Adipocyte (in vitro differentiated cells): ENCODE data around the gene MS4A8.
"Not testable (repeated sequence)": the region's sequence is repeated elsewhere in the genome, so short reads cannot be mapped to it uniquely, and the experiment has no call there.

Experiments
- DNase-seq: peaks from one replicate; pipeline ENCODE4 v3.0.0-alpha.2; 2015; ENCODE audit warnings: low read depth
- H3K27me3 ChIP-seq: replicated peaks from 2 replicates; pipeline ENCODE4 v1.7.0; 2013; ENCODE audit warnings: mild to moderate bottlenecking, low read length, moderate library complexity; ENCODE audit not compliant: control insufficient read depth, insufficient read depth
- H3K36me3 ChIP-seq: 2 replicates; pipeline ENCODE4 v1.7.0; 2013; ENCODE audit warnings: low read length, mild to moderate bottlenecking, moderate library complexity; ENCODE audit not compliant: control insufficient read depth, insufficient read depth, severe bottlenecking
- H3K4me1 ChIP-seq: 2 replicates; pipeline ENCODE4 v1.7.0; 2013; ENCODE audit warnings: mild to moderate bottlenecking, low read length, moderate library complexity; ENCODE audit not compliant: control insufficient read depth, insufficient read depth
- H3K4me3 ChIP-seq: 2 replicates; pipeline ENCODE4 v1.7.0; 2013; ENCODE audit warnings: mild to moderate bottlenecking, low read length, moderate library complexity
- H3K9ac ChIP-seq: 2 replicates; pipeline ENCODE4 v1.7.0; 2013; ENCODE audit warnings: mild to moderate bottlenecking, low read length, moderate library complexity
- H3K9me3 ChIP-seq: 2 replicates; pipeline ENCODE4 v1.7.0; 2013; ENCODE audit warnings: mild to moderate bottlenecking, low read length, moderate library complexity; ENCODE audit not compliant: control insufficient read depth

MS4A8 gene

GRCh38 chr11:60703374-60703773 lies 4.0 kb downstream of the MS4A8 start:
- peaks cover 4% of the 10 kb centered on the region for H3K27me3 ChIP-seq
- H3K4me3 ChIP-seq: no peak overlapping the region
- no peaks in the 10 kb centered on the region for H3K9me3 ChIP-seq
- no peaks in the 10 kb centered on the region for H3K36me3 ChIP-seq
- no peak for DNase-seq
- no peak overlapping the region for H3K9ac ChIP-seq
- H3K4me1 ChIP-seq: no peaks in the 10 kb centered on the region

DNA sequence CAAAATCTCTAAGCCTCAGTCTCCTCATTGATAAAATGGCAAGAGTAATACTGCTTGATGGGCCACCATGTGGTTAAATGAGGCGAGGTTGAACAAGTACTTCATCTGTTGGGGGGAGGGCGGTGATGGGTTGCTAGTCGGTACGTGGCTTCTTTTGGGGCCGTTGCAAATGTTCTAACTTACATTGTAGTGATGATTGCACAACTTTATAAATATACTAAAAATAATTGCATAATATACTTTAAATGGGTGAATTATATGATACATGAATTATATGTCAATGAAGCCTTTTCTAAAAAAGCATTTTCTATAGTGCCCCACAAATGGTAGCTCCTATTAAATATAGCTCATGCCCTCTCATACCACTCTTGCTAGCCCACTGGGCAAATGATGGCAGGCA lies 6.5 kb downstream of the MS4A8 start:
- Histone ChIP-seq H3K4me3 (no peak overlapping the region), H3K9ac (no peak overlapping the region), H3K9me3 (no peaks in the 10 kb centered on the region), H3K36me3 (no peaks in the 10 kb centered on the region), H3K27me3 (no peaks in the 10 kb centered on the region), H3K4me1 (no peaks in the 10 kb centered on the region)
- DNase-seq: no peak

- DNase-seq: no peak
- no peaks in the 10 kb centered on the region for H3K36me3 ChIP-seq
- H3K9ac ChIP-seq: no peak overlapping the region
- no peak overlapping the region for H3K4me3 ChIP-seq
- H3K27me3 ChIP-seq: no peaks in the 10 kb centered on the region
- no peaks in the 10 kb centered on the region for H3K9me3 ChIP-seq
- no peaks in the 10 kb centered on the region for H3K4me1 ChIP-seq
Observed at GRCh38 chr11:60706931-60707330, 7.5 kb downstream of the MS4A8 start.

DNA sequence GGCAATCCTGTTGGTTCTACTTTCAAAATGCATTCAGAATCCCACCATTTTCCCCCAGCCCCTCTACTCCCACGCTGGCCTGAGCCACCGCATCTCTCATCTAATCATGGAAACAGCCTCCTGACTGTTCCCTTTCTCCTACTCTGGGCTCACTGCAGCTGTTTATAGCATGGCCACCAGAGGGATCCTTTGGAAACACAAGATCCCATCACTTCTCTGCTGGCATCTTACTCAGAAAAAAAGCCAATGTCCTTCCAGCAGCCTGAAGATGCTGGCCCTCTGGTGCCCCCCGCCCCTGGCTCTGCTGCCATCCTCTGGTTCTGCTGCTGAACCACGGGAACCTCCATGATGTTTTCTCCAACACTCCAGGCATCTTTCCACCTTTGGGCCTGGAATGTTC lies 11.1 kb downstream of the MS4A8 start:
- no peak for DNase-seq
- Histone ChIP-seq H3K36me3 (no peaks in the 10 kb centered on the region), H3K4me3 (no peak overlapping the region), H3K9ac (no peak overlapping the region), H3K27me3 (no peaks in the 10 kb centered on the region), H3K9me3 (no peaks in the 10 kb centered on the region), H3K4me1 (no peaks in the 10 kb centered on the region)

GRCh38 chr11:60711276-60711675 lies 11.9 kb downstream of the MS4A8 start:
- H3K27me3 ChIP-seq: no peaks in the 10 kb centered on the region
- H3K36me3 ChIP-seq: no peaks in the 10 kb centered on the region
- H3K9ac ChIP-seq: no peak overlapping the region
- H3K4me1 ChIP-seq: no peaks in the 10 kb centered on the region
- DNase-seq: no peak
- no peak overlapping the region for H3K4me3 ChIP-seq
- no peaks in the 10 kb centered on the region for H3K9me3 ChIP-seq

- H3K9ac ChIP-seq, H3K4me1 ChIP-seq, H3K4me3 ChIP-seq, H3K36me3 ChIP-seq, DNase-seq, H3K27me3 ChIP-seq, H3K9me3 ChIP-seq: not testable (repeated sequence)
Observed at GRCh38 chr11:60713423-60713822, 14.0 kb downstream of the MS4A8 start.

- Histone ChIP-seq H3K9me3 (peaks cover 7% of the 10 kb centered on the region), H3K4me1 (no peaks in the 10 kb centered on the region), H3K27me3 (peaks cover 3% of the 10 kb centered on the region), H3K36me3 (no peaks in the 10 kb centered on the region), H3K4me3 (no peak overlapping the region), H3K9ac (no peak overlapping the region)
- no peak for DNase-seq
Observed at GRCh38 chr11:60717956-60718355, 18.5 kb downstream of the MS4A8 start.

DNA sequence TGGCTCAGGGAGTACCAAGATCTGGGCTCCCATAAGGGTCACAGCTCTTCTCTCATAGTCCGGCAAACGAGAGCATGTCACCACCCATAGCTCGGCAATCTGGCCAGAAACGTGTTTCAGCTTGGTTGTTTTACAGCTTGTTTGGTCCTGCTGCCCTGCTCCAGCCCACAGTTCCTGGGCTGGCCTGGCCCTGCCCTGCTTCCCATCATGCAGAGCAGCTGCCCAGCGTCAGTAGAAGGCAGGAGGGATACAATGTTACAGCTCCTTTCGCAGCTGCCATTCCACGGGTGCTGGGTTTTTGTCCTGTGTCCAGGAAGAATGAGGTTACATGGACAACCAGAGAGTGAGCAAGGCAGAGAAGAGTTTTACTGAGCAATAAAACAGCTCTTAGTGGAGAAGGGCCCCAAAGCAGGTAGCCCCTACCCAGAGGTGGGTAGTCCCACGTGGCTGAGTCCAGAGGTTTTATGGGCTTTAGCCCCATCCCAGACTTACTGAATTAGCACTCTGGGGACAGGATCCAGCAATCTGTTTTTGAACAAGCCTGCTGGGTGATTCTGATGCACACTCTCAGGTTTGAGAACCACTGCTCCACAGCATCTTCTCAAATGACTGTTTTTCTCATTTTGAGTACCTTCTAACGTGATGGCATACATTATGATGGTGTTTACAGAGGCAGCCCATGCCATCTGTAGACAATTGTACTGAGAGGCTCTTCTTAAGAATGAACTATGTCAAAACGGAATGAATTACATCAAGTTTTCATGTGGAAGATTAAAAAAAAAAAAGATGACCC lies 19.3 kb downstream of the MS4A8 start:
- Histone ChIP-seq H3K9ac (no peak overlapping the region), H3K9me3 (peaks cover 7% of the 10 kb centered on the region), H3K4me1 (no peaks in the 10 kb centered on the region), H3K36me3 (no peaks in the 10 kb centered on the region), H3K27me3 (peaks cover 8% of the 10 kb centered on the region), H3K4me3 (no peak overlapping the region)
- DNase-seq: no peak

DNA sequence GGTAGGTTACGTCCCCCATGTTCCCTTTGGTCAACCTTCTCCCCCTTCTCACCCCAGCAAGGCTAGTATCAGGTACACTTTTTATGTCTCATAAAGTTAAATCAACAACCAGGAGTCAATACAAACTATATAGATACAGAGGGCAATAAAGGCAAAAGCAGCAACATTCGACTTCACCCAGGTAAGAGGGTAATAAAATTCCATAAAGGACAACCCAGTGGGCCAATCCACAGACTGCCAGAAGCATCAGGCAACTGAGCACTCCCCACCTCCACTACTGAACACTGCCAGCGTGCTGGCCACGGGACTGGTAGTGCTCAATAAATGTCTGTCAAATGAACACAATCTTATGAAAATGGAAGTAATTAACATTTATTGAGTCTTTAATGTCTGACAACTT lies 20.0 kb downstream of the MS4A8 start:
- H3K4me1 ChIP-seq: no peaks in the 10 kb centered on the region
- H3K9ac ChIP-seq: no peak overlapping the region
- no peak for DNase-seq
- no peaks in the 10 kb centered on the region for H3K36me3 ChIP-seq
- H3K9me3 ChIP-seq: peaks cover 7% of the 10 kb centered on the region
- H3K27me3 ChIP-seq: peaks cover 9% of the 10 kb centered on the region
- no peak overlapping the region for H3K4me3 ChIP-seq

DNA sequence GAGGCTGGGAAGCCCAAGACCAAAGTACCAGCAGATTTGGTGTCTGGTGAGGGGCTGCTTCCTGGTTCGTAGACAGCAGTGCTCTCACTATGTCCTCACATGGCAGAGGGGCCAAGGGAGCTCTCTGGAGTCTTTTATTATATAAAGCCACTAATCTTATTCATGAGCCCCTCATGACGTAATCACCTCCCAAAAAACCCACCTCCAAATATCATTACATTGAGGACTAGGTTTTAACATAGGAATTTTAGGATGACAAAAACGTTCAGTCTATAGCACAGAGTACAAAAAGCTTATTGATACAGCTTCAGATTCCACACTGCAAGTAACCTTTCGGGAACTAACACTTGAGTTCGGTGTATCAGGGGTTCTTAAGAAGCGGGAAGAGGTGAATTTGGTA lies 21.0 kb downstream of the MS4A8 start:
- Histone ChIP-seq H3K36me3 (no peaks in the 10 kb centered on the region), H3K27me3 (peaks cover 12% of the 10 kb centered on the region), H3K9me3 (peaks cover 7% of the 10 kb centered on the region), H3K9ac (no peak overlapping the region), H3K4me3 (no peak overlapping the region), H3K4me1 (no peaks in the 10 kb centered on the region)
- DNase-seq: no peak

GRCh38 chr11:60724420-60724819 lies 25.0 kb downstream of the MS4A8 start, which contains the start of gene MS4A18:
TSS of gene MS4A18 (plus strand) at chr11:60724720.
- Histone ChIP-seq H3K36me3 (no peaks in the 10 kb centered on the region), H3K4me1 (no peaks in the 10 kb centered on the region), H3K9ac (no peak within 1 kb of the TSS), H3K27me3 (peaks cover 24% of the 10 kb centered on the region), H3K9me3 (no peaks in the 10 kb centered on the region), H3K4me3 (no peak within 1 kb of the TSS)
- no peak for DNase-seq

DNA sequence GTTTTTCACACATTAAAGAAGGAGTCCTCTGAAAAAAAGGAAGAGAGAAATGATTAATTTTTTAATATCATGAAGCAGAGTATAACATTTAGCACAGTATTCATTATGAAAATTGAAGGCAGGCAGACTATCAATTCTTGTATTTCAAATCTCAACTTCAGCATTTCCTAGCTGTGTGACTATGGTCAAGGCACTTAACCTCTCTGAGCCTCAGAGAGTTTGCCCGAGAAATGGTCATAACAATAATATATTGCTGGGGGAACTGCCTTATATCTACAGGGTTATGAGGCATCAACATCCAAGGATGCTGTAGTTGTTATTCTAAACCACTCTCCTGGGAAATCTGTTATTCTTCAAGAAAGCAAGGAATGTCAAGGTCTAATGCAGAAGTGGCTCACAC lies 26.2 kb downstream of the MS4A8 start:
- H3K9me3 ChIP-seq: no peaks in the 10 kb centered on the region
- peaks cover 29% of the 10 kb centered on the region for H3K27me3 ChIP-seq
- no peaks in the 10 kb centered on the region for H3K4me1 ChIP-seq
- no peak overlapping the region for H3K4me3 ChIP-seq
- H3K9ac ChIP-seq: no peak overlapping the region
- no peaks in the 10 kb centered on the region for H3K36me3 ChIP-seq
- no peak for DNase-seq
